ENCODE measurements around the gene HEXD.

HEXD gene

DNA sequence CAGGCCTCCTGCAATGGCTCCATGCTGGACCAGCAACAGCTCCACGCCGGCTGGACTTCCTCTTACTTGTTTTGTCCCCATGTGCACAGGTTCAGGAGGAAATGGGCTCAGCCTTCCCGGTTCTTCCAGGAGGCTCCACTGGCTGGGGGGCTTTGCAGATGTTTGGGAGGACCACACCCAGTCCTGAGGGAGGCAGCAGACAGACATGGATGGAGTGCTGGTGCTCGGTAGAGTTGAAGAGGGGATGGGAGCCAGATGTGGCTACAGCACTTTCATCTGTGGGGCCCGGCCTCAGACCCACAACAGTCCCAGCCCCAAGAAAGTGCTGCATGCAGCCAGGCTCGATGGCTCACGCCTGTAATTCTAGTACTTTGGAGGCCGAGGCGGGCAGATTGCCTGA is 62.2 kb downstream of the HEXD start:
- TF ChIP-seq, protein P1, sequence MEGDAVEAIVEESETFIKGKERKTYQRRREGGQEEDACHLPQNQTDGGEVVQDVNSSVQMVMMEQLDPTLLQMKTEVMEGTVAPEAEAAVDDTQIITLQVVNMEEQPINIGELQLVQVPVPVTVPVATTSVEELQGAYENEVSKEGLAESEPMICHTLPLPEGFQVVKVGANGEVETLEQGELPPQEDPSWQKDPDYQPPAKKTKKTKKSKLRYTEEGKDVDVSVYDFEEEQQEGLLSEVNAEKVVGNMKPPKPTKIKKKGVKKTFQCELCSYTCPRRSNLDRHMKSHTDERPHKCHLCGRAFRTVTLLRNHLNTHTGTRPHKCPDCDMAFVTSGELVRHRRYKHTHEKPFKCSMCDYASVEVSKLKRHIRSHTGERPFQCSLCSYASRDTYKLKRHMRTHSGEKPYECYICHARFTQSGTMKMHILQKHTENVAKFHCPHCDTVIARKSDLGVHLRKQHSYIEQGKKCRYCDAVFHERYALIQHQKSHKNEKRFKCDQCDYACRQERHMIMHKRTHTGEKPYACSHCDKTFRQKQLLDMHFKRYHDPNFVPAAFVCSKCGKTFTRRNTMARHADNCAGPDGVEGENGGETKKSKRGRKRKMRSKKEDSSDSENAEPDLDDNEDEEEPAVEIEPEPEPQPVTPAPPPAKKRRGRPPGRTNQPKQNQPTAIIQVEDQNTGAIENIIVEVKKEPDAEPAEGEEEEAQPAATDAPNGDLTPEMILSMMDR (IDR thresholded peaks at IDR 0.05; ENCODE audit: borderline replicate concordance, control extremely low read depth, extremely low read depth, insufficient read depth, missing control alignments) = no peak
- no peak for DNase-seq (ENCODE audit: low spot score)
- in situ Hi-C loops (cut with MboI; ENCODE audit: low sequenced_read_pairs, unreplicated experiment) = no loop called here

DNA sequence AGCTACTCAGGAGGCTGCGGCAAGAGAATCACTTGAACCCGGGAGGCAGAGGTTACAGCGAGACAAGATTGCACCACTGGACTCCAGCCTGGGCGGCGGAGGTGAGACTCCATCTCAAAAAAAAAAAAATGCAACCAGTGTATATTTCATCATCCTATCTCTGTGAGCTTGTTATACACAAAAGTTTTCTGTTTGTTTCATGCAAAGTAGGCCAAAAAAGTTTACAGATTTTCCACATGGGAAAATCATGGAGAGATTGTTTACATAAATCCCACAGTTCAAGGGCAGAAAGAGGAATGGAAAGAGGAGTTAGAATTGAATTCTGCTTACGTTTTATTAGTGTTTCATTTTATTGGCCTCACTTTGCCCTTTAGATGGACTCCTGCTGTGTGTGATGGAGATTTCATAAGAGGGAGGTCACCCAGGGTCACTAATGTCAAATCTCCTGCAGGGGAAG is 65.1 kb downstream of the HEXD start:
- TF ChIP-seq, protein P1 (IDR thresholded peaks at IDR 0.05; ENCODE audit: borderline replicate concordance, control extremely low read depth, extremely low read depth, insufficient read depth, missing control alignments) = no peak
- in situ Hi-C loops (cut with MboI; ENCODE audit: low sequenced_read_pairs, unreplicated experiment) = no loop called here

DNA sequence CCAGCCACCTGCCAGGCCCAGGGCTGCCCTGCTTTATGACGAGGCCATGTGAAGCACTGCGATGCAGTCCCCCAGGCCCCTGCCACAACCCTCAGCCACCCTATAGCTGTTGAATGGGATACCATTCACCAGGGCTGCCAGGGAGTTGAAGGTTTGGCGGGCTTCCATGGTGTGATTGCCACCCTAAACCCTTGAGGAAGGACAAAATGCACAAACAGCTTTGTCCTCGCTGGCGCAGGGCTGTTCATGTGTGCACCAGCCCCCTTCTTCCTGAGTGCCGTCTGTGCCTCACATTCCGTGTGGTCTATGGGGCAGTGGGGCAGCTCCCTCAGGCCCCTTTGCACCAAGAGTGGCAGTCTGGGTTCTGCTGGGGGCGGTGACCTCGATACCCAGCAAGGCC is 65.7 kb downstream of the HEXD start:
- TF ChIP-seq, protein P1 (IDR thresholded peaks at IDR 0.05; ENCODE audit: borderline replicate concordance, control extremely low read depth, extremely low read depth, insufficient read depth, missing control alignments) = no peak
- in situ Hi-C loops (cut with MboI; ENCODE audit: low sequenced_read_pairs, unreplicated experiment) = no loop called here

More for the DNA sequence above, 65.1 kb downstream of the HEXD start:
- DNase-seq (ENCODE audit: low spot score) = no peak

DNA sequence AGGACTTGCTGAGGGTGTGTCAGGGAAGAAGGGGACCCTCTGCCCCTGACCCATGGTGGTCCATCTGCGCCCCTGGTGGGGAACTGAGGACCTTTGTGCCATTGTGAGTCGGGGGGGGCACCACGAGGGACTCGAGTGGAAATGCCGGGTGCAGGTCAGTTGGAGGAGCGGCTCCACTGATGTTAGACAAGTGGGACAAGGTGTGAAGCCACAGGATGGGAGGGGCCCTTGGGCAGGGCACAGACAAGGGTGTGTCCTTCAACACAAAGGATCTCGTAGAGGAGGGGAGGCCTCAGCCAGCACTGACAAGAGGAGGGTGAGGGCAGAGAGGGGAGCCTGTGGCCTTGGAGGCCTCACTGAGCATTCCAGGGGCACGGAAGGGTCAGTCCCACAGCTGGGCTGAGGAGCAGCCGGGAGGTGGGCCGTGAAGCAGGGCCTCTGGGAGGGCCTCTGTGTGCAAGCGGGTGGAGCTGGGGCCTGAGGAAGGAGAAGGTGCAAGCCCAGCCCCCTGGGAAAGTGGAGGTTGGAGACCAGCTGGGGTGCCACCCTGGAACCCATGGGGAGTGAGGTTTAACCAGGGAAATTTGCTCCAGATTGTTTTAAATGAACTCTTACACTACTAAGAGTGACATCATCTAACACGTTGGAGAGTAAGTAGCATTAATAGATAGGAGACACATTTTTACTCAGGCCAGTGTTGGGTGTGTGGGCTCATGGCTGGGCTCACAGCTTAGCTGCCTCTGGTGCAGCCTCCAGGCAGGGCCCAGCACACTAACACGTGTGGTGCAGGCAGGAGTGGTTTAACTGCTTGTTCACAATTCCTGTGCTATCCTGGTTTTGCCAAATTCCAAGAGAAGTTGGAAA is 68.3 kb downstream of the HEXD start:
- in situ Hi-C loops (cut with MboI; ENCODE audit: low sequenced_read_pairs, unreplicated experiment) = no loop called here
- no peak for DNase-seq (ENCODE audit: low spot score)

More for the DNA sequence above, 65.7 kb downstream of the HEXD start:
- DNase-seq (ENCODE audit: low spot score) = no peak

DNA sequence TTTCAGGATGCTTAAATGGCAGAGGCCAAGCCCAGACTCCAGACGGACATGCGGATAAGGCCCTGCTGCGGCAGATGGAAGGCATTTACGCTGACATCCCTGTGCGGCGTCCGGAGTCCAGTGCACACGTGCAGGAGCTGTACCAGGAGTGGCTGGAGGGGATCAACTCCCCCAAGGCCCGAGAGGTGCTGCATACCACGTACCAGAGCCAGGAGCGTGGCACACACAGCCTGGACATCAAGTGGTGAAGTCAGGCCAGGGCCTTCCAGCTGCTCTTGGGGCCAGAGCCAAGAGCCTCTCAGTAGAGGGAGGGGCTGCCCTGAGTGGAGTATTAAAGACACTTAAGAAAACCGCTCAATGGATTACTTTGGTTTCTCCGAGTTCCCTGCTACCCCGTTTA is 69.8 kb downstream of the HEXD start:
- DNase-seq (ENCODE audit: low spot score) = no peak
- in situ Hi-C loops (cut with MboI; ENCODE audit: low sequenced_read_pairs, unreplicated experiment) = no loop called here
- TF ChIP-seq, protein P1 (IDR thresholded peaks at IDR 0.05; ENCODE audit: borderline replicate concordance, control extremely low read depth, extremely low read depth, insufficient read depth, missing control alignments) = no peak

More for the DNA sequence above, 68.3 kb downstream of the HEXD start:
- TF ChIP-seq, protein P1 (IDR thresholded peaks at IDR 0.05; ENCODE audit: borderline replicate concordance, control extremely low read depth, extremely low read depth, insufficient read depth, missing control alignments) = no peak

DNA sequence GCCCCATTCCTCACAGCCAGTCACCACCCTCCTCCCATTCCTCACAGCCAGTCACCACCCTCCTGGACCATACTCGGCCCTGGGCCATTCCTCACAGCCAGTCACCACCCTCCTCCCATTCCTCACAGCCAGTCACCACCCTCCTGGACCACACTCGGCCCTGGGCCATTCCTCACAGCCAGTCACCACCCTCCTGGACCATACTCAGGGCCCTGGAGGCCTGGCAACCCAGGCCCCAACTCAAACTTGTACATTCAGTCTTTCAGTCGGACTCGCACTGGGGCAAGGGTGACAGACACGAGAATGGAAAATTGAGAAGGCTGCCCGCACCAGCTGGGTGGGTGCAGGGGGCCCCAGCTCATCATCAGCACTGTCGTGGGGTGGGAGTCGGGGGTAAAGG is 71.0 kb downstream of the HEXD start:
- TF ChIP-seq, protein P1 (IDR thresholded peaks at IDR 0.05; ENCODE audit: borderline replicate concordance, control extremely low read depth, extremely low read depth, insufficient read depth, missing control alignments) = no peak
- DNase-seq (ENCODE audit: low spot score) = no peak
- in situ Hi-C loops (cut with MboI; ENCODE audit: low sequenced_read_pairs, unreplicated experiment) = no loop called here

All from GM13976 (cell line).